Measurements from ENCODE around the gene ZNF92. TPM values are rescaled to one million over a fixed set of nuclear protein-coding genes. Genes with fewer than 3 reads are reported as not detected.
"Not testable (repeated sequence)": the region's sequence is repeated elsewhere in the genome, so short reads cannot be mapped to it uniquely, and the experiment has no call there.

Gene ZNF92
- total and polyA plus RNA-seq, 4 donors: 2.3 to 16.6 (median 4.3) TPM

GRCh38 chr7:65339257-65339656, 34.4 kb upstream of the ZNF92 start:
- Histone ChIP-seq H3K4me1 (ENCODE audit: control insufficient read depth in 5 of 5, insufficient read depth in 5 of 5, low read length in 5 of 5) (no peaks in the 10 kb centered on the region), H3K4me3 (no peak overlapping the region), H3K27ac (ENCODE audit: low read depth in 1 of 2, low read length in 1 of 2) (no peak overlapping the region), H3K9ac (ENCODE audit: insufficient read depth in 1 of 2, low read length in 2 of 2) (no peak overlapping the region), H3K9me3 (ENCODE audit: control insufficient read depth in 4 of 4, insufficient read depth in 3 of 4, low read length in 3 of 4) (no peaks in the 10 kb centered on the region), H3K27me3 (ENCODE audit: control insufficient read depth in 3 of 3, insufficient read depth in 3 of 3, low read length in 2 of 3) (no peaks in the 10 kb centered on the region), H3K36me3 (ENCODE audit: control insufficient read depth in 4 of 4, insufficient read depth in 4 of 4, low read length in 4 of 4) (no peaks in the 10 kb centered on the region)
- no peak for TF ChIP-seq CTCF (IDR thresholded peaks at IDR 0.05; ENCODE audit: control extremely low read depth, extremely low read depth)
- ATAC-seq (ENCODE audit: insufficient read depth, low FRiP score) (no peak), DNase-seq (no peak)
- 87 to 90% methylated on average over 3 of the region's 3 CpGs for WGBS, 2 donors

DNA sequence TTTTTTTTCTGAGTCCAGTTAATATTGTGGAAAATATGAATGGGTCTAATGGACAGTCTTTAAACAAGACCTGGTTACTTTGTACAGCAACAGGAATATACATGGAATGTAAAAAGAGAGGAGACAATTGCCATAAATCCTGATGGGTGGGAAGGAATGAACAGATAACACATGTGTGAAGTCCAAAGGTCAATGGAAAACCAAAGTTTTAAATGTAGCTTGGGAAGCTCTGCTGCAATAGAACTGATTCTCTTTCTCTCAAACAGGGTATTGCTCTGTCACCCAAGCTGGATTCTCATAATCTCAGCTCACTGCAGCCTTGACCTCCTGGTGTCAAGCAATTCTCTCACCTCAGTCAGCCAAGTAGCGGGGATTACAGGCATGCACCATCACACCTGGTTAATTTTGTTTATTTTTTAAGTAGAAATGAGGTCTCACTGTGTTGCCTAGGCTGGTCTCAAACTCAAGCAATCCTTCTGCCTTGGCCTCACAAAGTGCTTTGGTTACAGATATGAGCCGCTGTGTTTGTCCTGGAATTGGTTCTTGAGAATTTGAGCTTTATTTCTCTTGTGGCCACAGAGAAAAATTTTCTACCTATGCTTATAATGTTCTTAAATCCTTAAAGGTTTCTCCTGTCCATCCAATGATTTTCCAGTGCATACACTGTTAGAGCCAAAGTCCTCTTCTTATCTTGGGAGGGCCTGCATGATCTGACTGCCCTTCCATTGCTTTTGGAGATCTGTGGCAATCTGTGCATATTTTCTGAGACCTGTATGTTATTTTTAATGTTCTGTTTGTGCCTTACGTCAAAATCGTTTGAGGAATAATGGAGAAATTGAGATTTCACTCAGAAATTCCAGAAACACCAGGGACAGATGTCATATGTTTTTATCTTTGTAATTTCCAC, 30.7 kb upstream of the ZNF92 start:
- no peaks in the 10 kb centered on the region for H3K4me1 ChIP-seq (ENCODE audit: control insufficient read depth in 5 of 5, insufficient read depth in 5 of 5, low read length in 5 of 5)
- WGBS, 2 donors: 92 to 98% methylated on average over 4 of the region's 4 CpGs
- no peak for ATAC-seq (ENCODE audit: insufficient read depth, low FRiP score)

GRCh38 chr7:65344541-65344940, 29.1 kb upstream of the ZNF92 start:
- WGBS, 2 donors: 92 to 95% methylated on average over 4 of the region's 4 CpGs
- not testable (repeated sequence) for H3K9ac ChIP-seq (ENCODE audit: insufficient read depth in 1 of 2, low read length in 2 of 2); H3K27me3 ChIP-seq (ENCODE audit: control insufficient read depth in 3 of 3, insufficient read depth in 3 of 3, low read length in 2 of 3); H3K4me1 ChIP-seq (ENCODE audit: control insufficient read depth in 5 of 5, insufficient read depth in 5 of 5, low read length in 5 of 5); H3K36me3 ChIP-seq (ENCODE audit: control insufficient read depth in 4 of 4, insufficient read depth in 4 of 4, low read length in 4 of 4); H3K4me3 ChIP-seq; DNase-seq; ATAC-seq (ENCODE audit: insufficient read depth, low FRiP score); H3K9me3 ChIP-seq (ENCODE audit: control insufficient read depth in 4 of 4, insufficient read depth in 3 of 4, low read length in 3 of 4); H3K27ac ChIP-seq (ENCODE audit: low read depth in 1 of 2, low read length in 1 of 2)

More for the DNA sequence above, 30.7 kb upstream of the ZNF92 start:
- Histone ChIP-seq H3K9ac (ENCODE audit: insufficient read depth in 1 of 2, low read length in 2 of 2) (no peak overlapping the region), H3K9me3 (ENCODE audit: control insufficient read depth in 4 of 4, insufficient read depth in 3 of 4, low read length in 3 of 4) (peaks cover 0 to 2% (median 0%) of the 10 kb centered on the region in 4 donors), H3K4me3 (no peak overlapping the region), H3K36me3 (ENCODE audit: control insufficient read depth in 4 of 4, insufficient read depth in 4 of 4, low read length in 4 of 4) (no peaks in the 10 kb centered on the region), H3K27ac (ENCODE audit: low read depth in 1 of 2, low read length in 1 of 2) (no peak overlapping the region), H3K27me3 (ENCODE audit: control insufficient read depth in 3 of 3, insufficient read depth in 3 of 3, low read length in 2 of 3) (no peaks in the 10 kb centered on the region)
- no peak for TF ChIP-seq CTCF (IDR thresholded peaks at IDR 0.05; ENCODE audit: control extremely low read depth, extremely low read depth)
- no peak for DNase-seq

DNA sequence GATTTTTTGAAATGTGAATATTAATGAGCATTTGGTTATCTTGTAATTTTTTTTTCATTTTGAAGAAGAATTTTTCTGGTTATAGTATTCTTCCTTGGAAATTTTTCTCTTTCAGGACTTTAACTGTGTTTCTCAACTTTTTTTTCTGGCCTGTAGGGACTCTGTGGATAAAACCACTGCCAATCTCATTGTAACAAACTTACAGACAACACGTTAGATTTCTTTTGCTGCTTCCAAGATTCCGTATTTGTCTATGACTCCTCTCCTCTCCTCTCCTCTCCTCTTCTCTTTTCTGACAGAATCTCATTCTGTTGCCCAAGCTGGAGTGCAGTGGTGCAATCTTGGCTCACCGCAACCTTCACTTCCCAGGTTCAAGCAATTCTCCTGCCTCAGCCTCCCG, 19.4 kb upstream of the ZNF92 start:
- WGBS, 2 donors: 93 to 94% methylated on average over 4 of the region's 4 CpGs
- no peaks in the 10 kb centered on the region for H3K27me3 ChIP-seq (ENCODE audit: control insufficient read depth in 3 of 3, insufficient read depth in 3 of 3, low read length in 2 of 3)
- no peak overlapping the region for H3K4me3 ChIP-seq
- H3K27ac ChIP-seq (ENCODE audit: low read depth in 1 of 2, low read length in 1 of 2): no peak overlapping the region
- DNase-seq (no peak), ATAC-seq (ENCODE audit: insufficient read depth, low FRiP score) (no peak)
- no peaks in the 10 kb centered on the region for H3K9me3 ChIP-seq (ENCODE audit: control insufficient read depth in 4 of 4, insufficient read depth in 3 of 4, low read length in 3 of 4)
- TF ChIP-seq CTCF (IDR thresholded peaks at IDR 0.05; ENCODE audit: control extremely low read depth, extremely low read depth): no peak
- H3K9ac ChIP-seq (ENCODE audit: insufficient read depth in 1 of 2, low read length in 2 of 2): no peak overlapping the region
- H3K36me3 ChIP-seq (ENCODE audit: control insufficient read depth in 4 of 4, insufficient read depth in 4 of 4, low read length in 4 of 4): no peaks in the 10 kb centered on the region
- no peaks in the 10 kb centered on the region for H3K4me1 ChIP-seq (ENCODE audit: control insufficient read depth in 5 of 5, insufficient read depth in 5 of 5, low read length in 5 of 5)

Data from lung (tissue), 12 donors.